Testis (tissue), 2 donors: Measurements from ENCODE around the gene THAP4.

ENCODE experiments used
- CTCF ChIP-seq, 3 experiments: fragments of 450-650 bp in 2 of 3; fragments of 200-600 bp in 1 of 3; sonication (generic) in 1 of 3; IDR thresholded peaks; one replicate each; pipeline ENCODE4 v1.5.1; 2016 to 2019; ENCODE audit warnings: antibody characterized with exemption in 3 of 3, mild to moderate bottlenecking in 2 of 3, moderate library complexity in 1 of 3
- POLR2A ChIP-seq: fragments of 450-650 bp; IDR thresholded peaks from one replicate; pipeline ENCODE4 v1.6.1; 2017; ENCODE audit warnings: antibody characterized with exemption, mild to moderate bottlenecking, moderate library complexity

GRCh38 chr2:241553512-241553830, 83.5 kb downstream of the THAP4 start:
- TF ChIP-seq CTCF (IDR thresholded peaks at IDR 0.05) (no peak), POLR2A (no peak)
